Right lobe of liver (tissue), 6 donors: ENCODE measurements around the gene NASP. TPM values are rescaled to one million over a fixed set of nuclear protein-coding genes. Genes with fewer than 3 reads are reported as not detected.

Experiments
- ATAC-seq, 4 donors: fragments of 200-7000 bp; cut with Tn5 transposase; one replicate each; pipeline ENCODE4 v1.9.1; 2020; ENCODE audit warnings: mild to moderate bottlenecking in 4 of 4, moderate library complexity in 4 of 4
- DNase-seq, 3 donors: peaks; one replicate each; pipeline ENCODE4 v3.0.0-alpha.2; 2020
- H3K27ac ChIP-seq, 3 donors: fragments of 200-600 bp; one replicate each; pipeline ENCODE4 v1.8.0; 2022
- H3K27me3 ChIP-seq, 2 donors: fragments of 200-600 bp; one replicate each; pipeline ENCODE4 v1.8.0; 2022
- H3K36me3 ChIP-seq, 4 donors: fragments of 200-600 bp; sonication (generic) in 1 of 4; one replicate each; pipeline versions ENCODE4 v1.5.1 to v1.8.0; 2017 to 2022; ENCODE audit warnings: control low read depth in 1 of 4
- H3K4me1 ChIP-seq, 4 donors: fragments of 200-600 bp; sonication (generic) in 1 of 4; one replicate each; pipeline versions ENCODE4 v1.5.1 to v1.8.0; 2017 to 2022; ENCODE audit warnings: control low read depth in 1 of 4
- H3K4me3 ChIP-seq, 3 donors: fragments of 200-600 bp; one replicate each; pipeline ENCODE4 v1.8.0; 2022
- H3K9me3 ChIP-seq, 4 donors: fragments of 200-600 bp; sonication (generic) in 1 of 4; one replicate each; pipeline versions ENCODE4 v1.5.1 to v1.8.0; 2017 to 2022; ENCODE audit warnings: control low read depth in 1 of 4
- CTCF ChIP-seq, 4 donors: fragments of 200-600 bp in 3 of 4; fragments of 450-650 bp in 1 of 4; IDR thresholded peaks; one replicate each; pipeline versions ENCODE4 v1.5.1 to v1.8.0; 2016 to 2022; ENCODE audit warnings: antibody characterized with exemption in 4 of 4, mild to moderate bottlenecking in 2 of 4
- POLR2A ChIP-seq: fragments of 450-650 bp; IDR thresholded peaks from one replicate; pipeline ENCODE4 v1.6.1; 2017; ENCODE audit warnings: antibody characterized with exemption, mild to moderate bottlenecking
- WGBS: methylation state at CpG from one replicate; pipeline ENCODE4 v1.1.6; 2018; ENCODE audit warnings: low coverage, low lambda C conversion rate; ENCODE audit not compliant: insufficient coverage; ENCODE audit errors: missing lambda C conversion rate; 5-methylcytosine and 5-hydroxymethylcytosine counted together
- intact Hi-C, 2 donors: fragments of 100-400 bp; cut with DNase I; formaldehyde crosslinking; loops; one replicate each; pipeline versions ENCODE4 v1.11.2 to v1.14.1; 2022
- total RNA-seq, 6 experiments: library from RNA; depleted of rRNA in 2 of 6; stranded (reverse); fragments of >200 nt in 2 of 6; fragmentation: NEBNext Ultra II Directional in 3 of 6; extraction: Animal tissue kit (Norgen Biotek cat#: 25700) in 3 of 6; gene quantifications; one replicate each; pipeline versions ENCODE4 v1.1.0 to v1.2.4, GENCODE V29; 2016 to 2023
- donor health status: DM: no; HTN: yes; CAD: no.
- donor health status: DM: no; HTN: no; CAD: no.
- donor health status: DM: no; HTN: no; CAD: no.
- donor health status: DM: no; HTN: yes; CAD: no.
- donor health status: DM: no; HTN: yes; CAD: no.

Gene NASP
- total RNA-seq, 6 experiments from 2014 or later: 21.8 to 31.9 (median 26.1) TPM

- DNase-seq (no peak), ATAC-seq (no peak)
- no peak overlapping the region for H3K27ac ChIP-seq
- TF ChIP-seq CTCF (IDR thresholded peaks at IDR 0.05) (no peak), POLR2A (no peak)
- H3K4me1 ChIP-seq: no peaks in the 10 kb centered on the region
- peaks cover 0 to 50% (median 30%) of the 10 kb centered on the region in 4 donors for H3K36me3 ChIP-seq
- no peaks in the 10 kb centered on the region for H3K27me3 ChIP-seq
- H3K4me3 ChIP-seq: no peak overlapping the region
- H3K9me3 ChIP-seq: no peaks in the 10 kb centered on the region
- 88% methylated on average over 4 of the region's 4 CpGs for WGBS
- intact Hi-C loops: no loop called here
These were observed 13.2 kb upstream of the NASP start for GRCh38 chr1:45570631-45571030.

GRCh38 chr1:45573231-45573804, 10.5 kb upstream of the NASP start:
- no peaks in the 10 kb centered on the region for H3K9me3 ChIP-seq
- DNase-seq (no peak), ATAC-seq (no peak)
- H3K27ac ChIP-seq: no peak overlapping the region
- TF ChIP-seq CTCF (IDR thresholded peaks at IDR 0.05): no peak
- TF ChIP-seq POLR2A: no peak
- H3K36me3 ChIP-seq: peaks cover 0 to 27% (median 13%) of the 10 kb centered on the region in 4 donors
- H3K4me3 ChIP-seq: no peak overlapping the region
- H3K27me3 ChIP-seq: no peaks in the 10 kb centered on the region
- intact Hi-C loops: no loop called here
- no peaks in the 10 kb centered on the region for H3K4me1 ChIP-seq
- WGBS: 53% methylated on average over 2 of the region's 3 CpGs

- TF ChIP-seq POLR2A (no peak), CTCF (IDR thresholded peaks at IDR 0.05) (no peak)
- DNase-seq (peak in 1 of 3 donors; percentile 20), ATAC-seq (no peak)
- Histone ChIP-seq H3K9me3 (no peaks in the 10 kb centered on the region), H3K27me3 (no peaks in the 10 kb centered on the region), H3K4me3 (no peak overlapping the region), H3K36me3 (peaks cover 0 to 19% (median 8%) of the 10 kb centered on the region in 4 donors), H3K4me1 (no peaks in the 10 kb centered on the region), H3K27ac (no peak overlapping the region)
- intact Hi-C loops: no loop called here
- 67% methylated on average over 3 of the region's 7 CpGs for WGBS
These were observed 9.7 kb upstream of the NASP start for GRCh38 chr1:45574105-45574626.

GRCh38 chr1:45583264-45583665, 576 bp upstream of the NASP start:
- DNase-seq: peak; percentile 95 to 97 (median 97)
- Histone ChIP-seq H3K4me3 (peak overlapping the region; percentile 85 to 97 (median 94)), H3K27ac (peak overlapping the region; percentile 79 to 93 (median 87)), H3K4me1 (peaks cover 0 to 9% (median 3%) of the 10 kb centered on the region in 4 donors), H3K36me3 (no peaks in the 10 kb centered on the region), H3K27me3 (no peaks in the 10 kb centered on the region), H3K9me3 (no peaks in the 10 kb centered on the region)
- intact Hi-C loops: no loop called here
- peak; percentile 82 to 93 (median 88) for ATAC-seq
- WGBS: 0% methylated on average over 15 of the region's 19 CpGs
- no peak for TF ChIP-seq CTCF (IDR thresholded peaks at IDR 0.05)
- no peak for TF ChIP-seq POLR2A
